ENCODE results near the gene CAMK2N1.

DNA sequence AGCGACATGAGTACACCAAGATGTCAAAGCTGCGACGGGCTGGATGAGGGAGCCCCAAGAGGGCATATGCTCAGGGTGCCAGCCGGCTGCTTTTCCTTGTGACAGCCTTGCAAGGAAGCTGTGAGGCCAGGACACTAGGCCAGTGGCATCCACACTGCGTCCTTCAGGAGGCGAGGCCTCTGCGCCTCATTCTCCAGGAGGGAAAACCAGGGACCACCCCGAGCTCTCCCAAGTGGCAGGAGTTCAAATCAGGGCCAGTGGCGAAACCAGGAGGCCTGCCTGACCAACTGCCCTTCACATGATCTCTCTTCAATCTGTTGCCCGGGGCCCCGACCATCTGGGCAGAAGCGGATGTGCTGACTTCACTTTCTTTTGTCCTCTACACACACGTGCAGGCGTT, 13.7 kb upstream of the CAMK2N1 start:
- TF ChIP-seq, protein P1, sequence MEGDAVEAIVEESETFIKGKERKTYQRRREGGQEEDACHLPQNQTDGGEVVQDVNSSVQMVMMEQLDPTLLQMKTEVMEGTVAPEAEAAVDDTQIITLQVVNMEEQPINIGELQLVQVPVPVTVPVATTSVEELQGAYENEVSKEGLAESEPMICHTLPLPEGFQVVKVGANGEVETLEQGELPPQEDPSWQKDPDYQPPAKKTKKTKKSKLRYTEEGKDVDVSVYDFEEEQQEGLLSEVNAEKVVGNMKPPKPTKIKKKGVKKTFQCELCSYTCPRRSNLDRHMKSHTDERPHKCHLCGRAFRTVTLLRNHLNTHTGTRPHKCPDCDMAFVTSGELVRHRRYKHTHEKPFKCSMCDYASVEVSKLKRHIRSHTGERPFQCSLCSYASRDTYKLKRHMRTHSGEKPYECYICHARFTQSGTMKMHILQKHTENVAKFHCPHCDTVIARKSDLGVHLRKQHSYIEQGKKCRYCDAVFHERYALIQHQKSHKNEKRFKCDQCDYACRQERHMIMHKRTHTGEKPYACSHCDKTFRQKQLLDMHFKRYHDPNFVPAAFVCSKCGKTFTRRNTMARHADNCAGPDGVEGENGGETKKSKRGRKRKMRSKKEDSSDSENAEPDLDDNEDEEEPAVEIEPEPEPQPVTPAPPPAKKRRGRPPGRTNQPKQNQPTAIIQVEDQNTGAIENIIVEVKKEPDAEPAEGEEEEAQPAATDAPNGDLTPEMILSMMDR (conservative IDR thresholded peaks at IDR 0.05; ENCODE audit: low read depth in 2 of 2), result no peak
- TF ChIP-seq EZH2 (IDR thresholded peaks at IDR 0.05; ENCODE audit: low read depth, unreplicated experiment), result no peak

All from GM23338 (cell line).